Aorta (tissue), 5 donors: Measurements from ENCODE around the gene FAM210B. TPM values are rescaled to one million over a fixed set of nuclear protein-coding genes. Genes with fewer than 3 reads are reported as not detected.

Source experiments
- ATAC-seq: fragments of 200-7000 bp; cut with Tn5 transposase; one replicate; pipeline ENCODE4 v1.9.1; 2022; ENCODE audit warnings: moderate library complexity; ENCODE audit not compliant: low FRiP score
- DNase-seq, 2 donors: peaks; one replicate each; pipeline ENCODE4 v3.0.0-alpha.2; 2020
- H3K27ac ChIP-seq, 2 donors: one replicate each; pipeline ENCODE4 v1.5.1; 2013; ENCODE audit warnings: low read length in 2 of 2, mild to moderate bottlenecking in 2 of 2, moderate library complexity in 2 of 2, control low read depth in 1 of 2, inconsistent platforms in 1 of 2, low read depth in 1 of 2
- H3K27me3 ChIP-seq, 2 donors: one replicate each; pipeline ENCODE4 v1.6.1; 2013; ENCODE audit warnings: control low read depth in 1 of 2, low read length in 1 of 2, mild to moderate bottlenecking in 1 of 2, moderate library complexity in 1 of 2; ENCODE audit not compliant: insufficient read depth in 2 of 2, control insufficient read depth in 1 of 2
- H3K36me3 ChIP-seq, 2 donors: one replicate each; pipeline ENCODE4 v1.6.1; 2013; ENCODE audit warnings: control low read depth in 1 of 2, low read length in 1 of 2, mild to moderate bottlenecking in 1 of 2; ENCODE audit not compliant: insufficient read depth in 2 of 2, control insufficient read depth in 1 of 2
- H3K4me1 ChIP-seq, 2 donors: one replicate each; pipeline ENCODE4 v1.6.1; 2013; ENCODE audit warnings: low read length in 2 of 2, control low read depth in 1 of 2, mild to moderate bottlenecking in 1 of 2, moderate library complexity in 1 of 2; ENCODE audit not compliant: insufficient read depth in 2 of 2, control insufficient read depth in 1 of 2
- H3K4me3 ChIP-seq, 2 donors: one replicate each; pipeline ENCODE4 v1.5.1; 2013; ENCODE audit warnings: low read length in 2 of 2, control low read depth in 1 of 2, mild to moderate bottlenecking in 1 of 2
- H3K9me3 ChIP-seq: one replicate; pipeline ENCODE4 v1.6.1; 2013; ENCODE audit warnings: mild to moderate bottlenecking, low read length; ENCODE audit not compliant: control insufficient read depth
- WGBS, 2 donors: extraction: QIAGEN DNeasy Blood & Tissue Kit; methylation state at CpG; one replicate each; pipeline ENCODE4 v1.1.7; 2013; 5-methylcytosine and 5-hydroxymethylcytosine counted together
- intact Hi-C, 2 donors: fragments of 100-400 bp; cut with DNase I; formaldehyde crosslinking; loops; one replicate each; pipeline versions ENCODE4 v1.14.2 to v1.15.0; 2022
- polyA plus RNA-seq, 2 donors: library from polyadenylated mRNA; stranded (reverse); fragments of 200-250 nt; gene quantifications; one replicate each; pipeline ENCODE4 v1.2.3, GENCODE V29; 2013
- total RNA-seq, 2 donors: library from RNA; stranded (reverse); fragmentation: NEBNext Ultra II Directional; extraction: Animal tissue kit (Norgen Biotek cat#: 25700); gene quantifications; one replicate each; pipeline ENCODE4 v1.2.1, GENCODE V29; 2021
- donor health status: healthy with polysubstance abuse.
- donor health status: Bipolar disorder and iron deficiency.
- donor health status: DM: no; HTN: no; CAD: no.
- donor health status: DM: no; HTN: no; CAD: no.
- donor health status: DM: yes; HTN: yes; CAD: no.

FAM210B gene
- total and polyA plus RNA-seq, 4 donors: 35.0 to 54.5 (median 39.5) TPM

GRCh38 chr20:56369179-56369578, 10.4 kb downstream of the FAM210B start:
- H3K27me3 ChIP-seq: no peaks in the 10 kb centered on the region
- DNase-seq (no peak), ATAC-seq (no peak)
- no peak overlapping the region for H3K27ac ChIP-seq
- H3K9me3 ChIP-seq: no peaks in the 10 kb centered on the region
- no peaks in the 10 kb centered on the region for H3K36me3 ChIP-seq
- intact Hi-C loops: no loop called here
- H3K4me3 ChIP-seq: no peak overlapping the region
- no peaks in the 10 kb centered on the region for H3K4me1 ChIP-seq
- 75 to 83% methylated on average over 4 of the region's 4 CpGs for WGBS, 2 donors

- intact Hi-C loops: no loop called here
Observed at GRCh38 chr20:56371977-56372376, 13.2 kb downstream of the FAM210B start.

GRCh38 chr20:56372850-56373249, 14.1 kb downstream of the FAM210B start:
- no peak overlapping the region for H3K27ac ChIP-seq
- H3K4me1 ChIP-seq: no peaks in the 10 kb centered on the region
- H3K9me3 ChIP-seq: no peaks in the 10 kb centered on the region
- DNase-seq: no peak
- intact Hi-C loops: no loop called here
- no peaks in the 10 kb centered on the region for H3K36me3 ChIP-seq
- H3K4me3 ChIP-seq: no peak overlapping the region
- no peak for ATAC-seq
- H3K27me3 ChIP-seq: no peaks in the 10 kb centered on the region
- 92 to 95% methylated on average over 1 of the region's 1 CpG for WGBS, 2 donors

More at GRCh38 chr20:56371977-56372376, 13.2 kb downstream of the FAM210B start:
- WGBS, 2 donors: 85 to 95% methylated on average over 11 of the region's 11 CpGs
- Histone ChIP-seq H3K27ac (no peak overlapping the region), H3K9me3 (no peaks in the 10 kb centered on the region), H3K4me1 (no peaks in the 10 kb centered on the region), H3K4me3 (no peak overlapping the region), H3K36me3 (no peaks in the 10 kb centered on the region), H3K27me3 (no peaks in the 10 kb centered on the region)
- DNase-seq (no peak), ATAC-seq (no peak)

GRCh38 chr20:56373942-56374341, 15.2 kb downstream of the FAM210B start:
- Histone ChIP-seq H3K4me1 (no peaks in the 10 kb centered on the region), H3K9me3 (no peaks in the 10 kb centered on the region), H3K36me3 (no peaks in the 10 kb centered on the region), H3K4me3 (no peak overlapping the region), H3K27ac (no peak overlapping the region), H3K27me3 (no peaks in the 10 kb centered on the region)
- DNase-seq: no peak
- intact Hi-C loops: no loop called here
- no peak for ATAC-seq
- 84 to 89% methylated on average over 1 of the region's 1 CpG for WGBS, 2 donors

GRCh38 chr20:56376331-56376730, 17.6 kb downstream of the FAM210B start:
- Histone ChIP-seq H3K9me3 (no peaks in the 10 kb centered on the region), H3K4me3 (no peak overlapping the region), H3K36me3 (no peaks in the 10 kb centered on the region), H3K27me3 (no peaks in the 10 kb centered on the region), H3K4me1 (no peaks in the 10 kb centered on the region), H3K27ac (no peak overlapping the region)
- intact Hi-C loops: no loop called here
- DNase-seq: no peak
- WGBS, 2 donors: 74 to 80% methylated on average over 2 of the region's 2 CpGs
- no peak for ATAC-seq

- no peak overlapping the region for H3K27ac ChIP-seq
- no peak overlapping the region for H3K4me3 ChIP-seq
- ATAC-seq (no peak), DNase-seq (no peak)
- H3K27me3 ChIP-seq: no peaks in the 10 kb centered on the region
- no peaks in the 10 kb centered on the region for H3K4me1 ChIP-seq
- 82 to 88% methylated on average over 3 of the region's 3 CpGs for WGBS, 2 donors
- intact Hi-C loops: no loop called here
- H3K9me3 ChIP-seq: no peaks in the 10 kb centered on the region
- H3K36me3 ChIP-seq: no peaks in the 10 kb centered on the region
Observed at GRCh38 chr20:56378386-56378785, 19.6 kb downstream of the FAM210B start.

- Histone ChIP-seq H3K4me1 (no peaks in the 10 kb centered on the region), H3K9me3 (no peaks in the 10 kb centered on the region), H3K36me3 (no peaks in the 10 kb centered on the region), H3K27me3 (no peaks in the 10 kb centered on the region), H3K4me3 (no peak overlapping the region), H3K27ac (no peak overlapping the region)
- no peak for DNase-seq
- intact Hi-C loops: no loop called here
- no peak for ATAC-seq
- WGBS, 2 donors: 0 to 2% methylated on average over 1 of the region's 1 CpG
Observed at GRCh38 chr20:56380375-56380774, 21.6 kb downstream of the FAM210B start.

GRCh38 chr20:56381501-56381900, 22.7 kb downstream of the FAM210B start:
- ATAC-seq (no peak), DNase-seq (no peak)
- H3K36me3 ChIP-seq: no peaks in the 10 kb centered on the region
- H3K27me3 ChIP-seq: no peaks in the 10 kb centered on the region
- H3K9me3 ChIP-seq: no peaks in the 10 kb centered on the region
- WGBS, 2 donors: 67 to 80% methylated on average over 1 of the region's 1 CpG
- intact Hi-C loops: no loop called here
- no peak overlapping the region for H3K27ac ChIP-seq
- no peaks in the 10 kb centered on the region for H3K4me1 ChIP-seq
- H3K4me3 ChIP-seq: no peak overlapping the region

GRCh38 chr20:56382696-56383095, 23.9 kb downstream of the FAM210B start:
- 8 to 13% methylated on average over 4 of the region's 4 CpGs for WGBS, 2 donors
- intact Hi-C loops: no loop called here
- H3K27me3 ChIP-seq: no peaks in the 10 kb centered on the region
- H3K9me3 ChIP-seq: no peaks in the 10 kb centered on the region
- H3K4me1 ChIP-seq: no peaks in the 10 kb centered on the region
- DNase-seq: no peak
- no peak for ATAC-seq
- no peaks in the 10 kb centered on the region for H3K36me3 ChIP-seq
- no peak overlapping the region for H3K27ac ChIP-seq
- H3K4me3 ChIP-seq: no peak overlapping the region
